SIG-M5 treated with dmso at 0.1 percent for 504 hours (cell line): ENCODE measurements around the gene KCNH8.
A peak's percentile ranks its signal among the peaks of the same experiment; 100 is the strongest.
"Not testable (repeated sequence)": the region's sequence is repeated elsewhere in the genome, so short reads cannot be mapped to it uniquely, and the experiment has no call there.

ENCODE experiments used
- DNase-seq: peaks from one replicate; lab custom pipeline; 2025; ENCODE audit not compliant: unreplicated experiment; lab: John Stamatoyannopoulos, UW

KCNH8 gene

DNA sequence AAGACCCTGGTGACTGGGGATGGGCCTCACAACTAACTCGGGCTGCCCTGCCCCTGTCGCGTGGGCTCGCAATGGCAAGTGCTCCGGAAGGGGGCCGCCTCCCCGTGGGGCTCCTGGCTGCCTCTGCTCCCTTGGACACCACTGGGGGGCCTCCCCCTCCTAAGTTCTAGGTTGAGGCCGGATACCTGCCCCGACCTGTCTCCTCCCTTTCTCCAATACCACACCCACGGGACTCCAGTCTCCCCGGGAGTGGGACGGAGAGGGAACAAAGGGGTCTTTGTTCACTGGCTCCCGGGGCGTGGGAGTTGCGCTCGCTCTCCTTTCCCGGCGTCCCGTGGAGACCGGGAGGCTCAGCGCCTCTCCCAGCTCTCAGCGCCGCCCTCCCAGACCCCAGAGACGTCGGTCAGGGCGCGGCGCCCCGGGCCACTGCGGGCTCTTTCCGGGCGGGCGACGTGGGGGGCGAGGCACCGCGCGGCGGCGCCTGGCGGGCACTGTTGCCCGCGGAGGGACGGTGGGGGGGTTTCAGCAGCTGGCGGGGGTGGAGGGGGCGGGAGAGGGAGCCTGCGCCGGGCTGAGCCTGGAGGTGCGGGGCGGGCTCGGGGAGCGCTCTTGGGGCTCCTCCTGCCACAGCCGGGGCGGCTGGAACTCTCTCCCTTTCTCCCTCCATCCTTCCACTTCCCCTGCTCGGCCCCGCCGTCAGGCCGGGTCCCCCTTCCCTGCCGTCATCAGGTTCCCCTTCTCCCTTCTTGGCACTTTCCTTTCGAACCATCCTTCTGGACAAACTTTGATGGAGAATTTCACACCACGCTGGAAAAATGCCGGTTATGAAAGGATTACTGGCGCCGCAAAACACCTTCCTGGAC is at the start of gene KCNH8:
TSS of gene KCNH8 (plus strand) at position 606 of the 863 bp plus-strand sequence. CDS start at position 816, 210 bp downstream.
- no peak for DNase-seq

GRCh38 chr3:19102654-19103290 is 45.5 kb upstream of the KCNH8 start:
- not testable (repeated sequence) for DNase-seq

DNA sequence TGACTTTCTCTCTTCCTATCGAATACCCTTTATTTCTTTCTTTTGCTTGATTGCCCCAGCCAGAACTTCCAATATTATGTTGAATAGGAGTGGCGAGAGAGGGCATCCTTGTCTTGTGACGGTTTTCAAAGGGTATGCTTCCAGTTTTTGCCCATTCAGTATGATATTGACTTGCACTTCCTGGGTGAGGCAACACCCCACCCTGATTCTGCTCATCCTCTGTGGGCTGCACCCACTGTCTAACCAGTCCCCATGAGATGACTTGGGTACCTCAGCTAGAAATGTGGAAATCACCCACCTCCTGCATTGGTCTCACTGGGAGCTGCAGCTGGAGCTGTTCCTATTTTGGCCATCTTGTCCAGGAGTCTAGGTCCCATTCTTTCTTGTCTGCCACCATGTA is 44.8 kb upstream of the KCNH8 start:
- no peak for DNase-seq

DNA sequence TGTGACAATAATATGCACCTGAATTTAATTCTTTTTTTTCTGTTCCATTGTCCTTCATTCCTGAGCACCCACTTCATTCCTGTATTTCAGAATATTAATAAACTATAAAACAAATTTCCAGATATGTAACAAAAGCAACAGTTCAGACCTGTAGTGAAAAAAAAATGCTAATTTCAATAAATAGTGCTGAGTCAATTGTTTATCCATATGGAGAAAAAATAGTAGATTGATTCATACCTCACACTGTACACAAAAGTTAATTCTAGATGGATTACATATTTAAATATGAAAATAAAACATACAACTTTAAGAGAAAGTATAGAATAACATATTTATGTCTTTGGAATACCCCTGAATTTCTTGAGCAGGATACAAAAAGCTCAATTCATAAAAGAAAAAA is 43.9 kb upstream of the KCNH8 start:
- DNase-seq: no peak

DNA sequence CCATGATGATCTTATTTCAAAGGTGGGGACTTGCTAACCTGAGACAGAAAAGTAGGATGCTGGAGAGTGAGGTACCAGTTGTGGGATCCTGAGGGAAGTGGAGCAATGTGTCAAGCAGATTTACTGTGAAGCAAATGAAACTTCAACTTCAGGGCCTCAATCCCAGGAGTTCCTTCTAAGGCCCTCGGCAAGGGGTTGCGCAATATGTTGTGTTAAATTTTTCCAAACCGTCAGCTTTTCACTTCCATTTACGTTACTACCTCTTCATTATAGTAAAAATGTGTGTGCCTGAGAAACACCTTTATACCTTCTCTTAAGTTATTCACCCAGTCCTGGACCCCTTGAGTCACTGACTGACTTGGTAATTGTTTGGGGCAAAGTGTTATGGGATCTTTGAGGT is 42.5 kb upstream of the KCNH8 start:
- DNase-seq: no peak

- no peak for DNase-seq
These were observed 42.0 kb upstream of the KCNH8 start for GRCh38 chr3:19106307-19106706.

GRCh38 chr3:19107719-19108118 is 40.6 kb upstream of the KCNH8 start:
- DNase-seq: no peak

GRCh38 chr3:19110335-19110895 is 37.9 kb upstream of the KCNH8 start:
- no peak for DNase-seq

DNA sequence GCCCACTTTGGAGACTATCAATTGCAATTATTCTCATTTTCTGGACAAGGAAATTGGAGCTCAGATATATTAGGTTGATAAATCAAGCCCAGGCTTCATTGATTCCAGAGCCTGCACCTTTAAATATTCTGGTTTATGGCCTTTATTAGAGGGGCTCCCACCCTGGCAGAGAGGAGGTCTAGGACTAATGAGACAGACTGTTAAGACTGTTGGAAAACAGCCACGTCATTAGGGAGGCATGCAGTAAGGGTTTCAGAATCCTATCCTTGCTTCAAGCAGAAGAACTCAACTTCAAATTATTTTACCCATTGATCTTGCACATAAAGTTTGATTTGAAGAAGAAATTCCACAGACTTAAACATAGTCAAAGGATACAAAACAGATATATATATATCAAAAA is 33.8 kb upstream of the KCNH8 start:
- no peak for DNase-seq

DNA sequence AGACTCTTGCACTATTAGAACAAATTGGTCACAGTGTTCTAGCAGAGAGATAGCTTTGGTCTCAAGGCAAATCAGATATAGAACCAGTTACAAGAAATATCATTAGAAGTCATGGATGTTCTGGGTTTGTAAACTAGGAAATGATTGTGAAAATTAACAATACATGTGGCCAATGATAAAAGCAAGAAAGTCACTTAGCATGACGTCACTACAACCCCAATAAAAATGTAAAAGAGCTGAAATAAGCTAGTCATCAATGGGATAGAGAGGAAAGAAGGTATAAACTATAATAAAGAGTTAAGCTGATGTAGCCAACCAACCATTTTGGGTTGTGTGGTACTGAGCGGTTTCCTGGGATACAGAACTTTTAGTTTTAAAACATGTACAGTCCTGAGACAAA is 32.1 kb upstream of the KCNH8 start:
- no peak for DNase-seq

- DNase-seq: no peak
These were observed 23.6 kb upstream of the KCNH8 start for GRCh38 chr3:19124752-19125151.

DNA sequence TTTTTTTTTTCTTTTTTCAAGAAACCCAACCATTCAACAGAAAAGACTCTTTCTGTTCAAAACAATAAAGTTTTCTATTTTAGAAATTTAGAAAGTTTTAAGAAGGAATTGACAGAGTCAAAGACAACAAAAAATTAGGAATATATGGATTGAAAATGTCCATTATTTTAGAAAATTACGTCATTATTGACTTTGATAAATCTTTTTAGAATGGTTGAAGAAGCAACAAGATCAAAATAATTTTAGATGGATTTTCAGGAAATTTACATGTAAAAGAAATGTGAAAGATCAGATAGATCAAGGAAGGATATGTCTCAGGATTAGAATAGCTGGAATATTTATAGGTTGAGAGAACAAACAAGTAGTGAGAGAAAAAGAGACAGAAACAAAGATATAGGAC is 8.4 kb upstream of the KCNH8 start:
- no peak for DNase-seq

DNA sequence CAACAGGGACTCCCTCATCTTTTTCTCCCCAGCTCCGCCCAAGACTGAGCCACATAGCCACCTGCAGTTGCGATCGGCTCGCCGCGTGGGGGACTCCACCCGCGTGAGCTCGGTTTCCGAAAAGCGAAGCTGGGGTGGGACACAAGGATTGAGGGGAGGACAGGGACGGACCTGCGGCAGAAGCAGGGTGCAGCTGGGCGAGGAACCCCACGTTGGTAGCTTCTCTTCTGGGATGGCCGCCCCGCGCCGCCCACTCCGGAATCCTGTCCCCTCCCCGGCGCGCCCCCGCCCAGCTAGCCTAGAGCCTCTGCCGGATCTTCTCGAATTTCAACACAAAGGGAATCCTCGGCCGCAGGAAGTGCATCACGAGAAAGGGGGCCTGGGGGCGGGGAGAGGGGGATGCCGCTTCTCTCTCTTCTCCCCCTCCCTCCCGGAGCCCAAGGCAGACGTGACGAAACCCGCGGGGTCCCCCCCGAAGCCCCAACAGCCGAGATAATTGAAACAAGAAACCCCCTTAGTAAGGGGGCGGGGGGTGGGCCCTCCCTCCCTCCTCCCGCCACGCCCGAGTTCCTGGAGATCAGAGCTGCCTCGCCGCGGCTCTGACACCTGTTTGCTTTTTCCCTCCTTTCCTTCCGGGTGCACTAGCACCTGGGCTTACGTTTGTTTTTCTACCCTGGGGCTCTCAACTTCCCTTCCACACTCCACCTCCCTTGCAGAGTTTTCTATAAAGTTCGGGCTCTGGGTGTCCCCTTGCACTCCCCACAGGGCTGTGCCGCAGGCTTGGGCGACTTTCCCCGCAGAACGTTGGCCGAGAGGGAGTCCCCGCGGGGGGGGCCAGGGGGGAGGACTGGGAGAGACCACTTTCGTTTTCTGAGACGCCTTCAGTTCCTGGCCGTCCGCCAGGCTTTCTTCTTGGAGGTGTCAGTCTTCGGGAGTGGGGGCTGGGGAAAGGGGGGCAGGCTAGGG is 1.3 kb upstream of the KCNH8 start:
- DNase-seq: peak; percentile 23

DNA sequence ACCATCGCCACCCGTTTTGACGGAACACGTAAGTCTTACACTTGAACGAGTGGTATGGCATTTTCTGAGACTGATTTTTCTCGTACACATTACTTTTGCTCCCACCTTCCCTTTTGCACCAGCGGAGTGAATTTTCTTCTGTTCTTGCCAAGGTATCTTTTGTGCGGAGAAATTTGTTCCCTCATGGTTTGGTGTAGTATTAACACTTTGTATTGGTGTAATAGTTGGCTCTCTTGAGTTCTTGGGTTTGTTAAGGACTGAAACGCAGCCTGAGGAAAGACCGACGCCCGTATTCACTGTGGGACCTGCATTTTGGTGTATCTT is 420 bp downstream of the KCNH8 start:
- no peak for DNase-seq

DNA sequence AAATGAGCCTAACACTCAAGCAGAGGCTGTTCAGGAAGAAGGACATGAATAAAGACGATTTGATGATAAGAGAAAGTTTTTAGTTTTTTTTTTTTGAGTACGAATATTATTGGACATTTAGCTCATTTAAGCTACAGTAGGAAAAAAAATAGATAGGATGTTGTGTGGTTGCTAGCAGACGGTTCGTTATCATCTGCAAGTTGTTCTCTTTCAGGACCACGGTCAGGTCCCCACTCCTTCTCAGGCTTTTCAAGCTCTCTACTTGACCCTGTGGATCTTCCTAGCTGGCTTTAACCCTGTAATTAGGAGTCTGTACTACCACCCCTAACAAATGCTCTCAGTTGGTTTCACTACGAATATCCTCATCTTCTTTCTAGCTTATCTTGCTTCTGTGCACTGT is 1.1 kb downstream of the KCNH8 start:
- peak; percentile 3 for DNase-seq

DNA sequence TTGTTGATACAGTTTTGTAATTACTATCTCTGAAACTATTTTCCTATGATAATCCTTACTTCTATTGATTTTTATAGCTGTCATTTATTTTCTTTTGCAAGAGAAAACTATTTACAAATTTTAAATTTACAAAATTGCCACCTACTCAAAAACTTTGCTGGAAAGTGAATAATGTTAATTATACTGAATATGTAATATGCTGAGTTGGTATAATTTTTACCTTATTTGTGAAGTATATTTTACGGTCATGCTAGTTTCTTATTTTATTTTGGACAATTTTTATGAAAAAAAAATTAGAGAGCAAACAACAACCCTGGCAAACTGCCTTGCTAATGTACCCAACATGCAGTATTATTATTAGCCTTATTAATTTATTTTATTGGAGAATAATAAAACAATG is 2.9 kb downstream of the KCNH8 start:
- DNase-seq: no peak

- DNase-seq: no peak
These were observed 6.5 kb downstream of the KCNH8 start for GRCh38 chr3:19154693-19155250.

DNA sequence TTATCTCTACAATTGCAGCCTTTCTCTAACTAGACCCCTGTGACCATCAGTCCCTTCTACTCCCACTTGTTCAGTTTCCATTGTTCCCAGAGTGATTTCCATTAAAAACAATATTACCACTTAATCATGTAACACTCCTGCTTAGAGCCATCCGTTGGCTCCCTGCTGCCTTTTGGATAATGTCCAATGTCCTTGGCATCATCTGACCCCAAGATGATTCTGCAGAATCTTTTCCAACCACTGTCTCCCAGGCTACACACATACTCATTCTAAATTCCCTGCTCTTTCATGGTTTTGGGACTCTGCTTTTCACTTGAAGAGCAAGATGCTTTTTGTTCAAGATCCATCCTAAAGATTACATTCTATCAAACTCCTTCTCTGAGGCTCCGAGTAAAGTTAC is 7.1 kb downstream of the KCNH8 start:
- no peak for DNase-seq

DNA sequence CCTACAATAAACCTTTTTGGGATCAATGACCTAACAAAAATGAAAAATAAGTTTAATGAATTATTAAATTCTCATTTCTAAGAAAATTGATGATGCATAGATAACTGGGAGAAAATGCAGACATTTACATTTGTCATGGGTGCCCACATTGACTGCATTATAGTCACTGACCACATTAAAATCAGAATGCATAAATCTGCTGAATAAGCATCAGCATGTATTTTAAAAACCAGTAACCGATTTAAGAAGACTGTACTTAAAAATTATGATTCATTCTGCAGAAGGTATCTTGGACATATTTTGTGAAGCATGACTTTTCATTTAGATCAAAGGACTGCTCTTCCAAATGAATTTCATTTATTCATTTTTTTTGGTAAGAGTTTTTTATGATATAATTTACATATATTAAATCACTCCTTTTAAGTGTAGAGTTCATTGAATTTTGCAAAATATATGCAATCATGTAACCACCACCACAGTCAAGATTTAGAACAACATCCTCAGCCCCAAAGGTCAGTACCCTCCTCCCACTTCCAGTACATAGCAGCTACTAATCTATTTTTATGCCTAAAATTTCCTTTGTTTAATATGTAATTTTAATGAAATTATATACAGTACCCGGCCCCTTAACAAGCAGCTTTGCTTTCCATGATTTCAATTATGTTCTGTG is 11.8 kb downstream of the KCNH8 start:
- DNase-seq: no peak

DNA sequence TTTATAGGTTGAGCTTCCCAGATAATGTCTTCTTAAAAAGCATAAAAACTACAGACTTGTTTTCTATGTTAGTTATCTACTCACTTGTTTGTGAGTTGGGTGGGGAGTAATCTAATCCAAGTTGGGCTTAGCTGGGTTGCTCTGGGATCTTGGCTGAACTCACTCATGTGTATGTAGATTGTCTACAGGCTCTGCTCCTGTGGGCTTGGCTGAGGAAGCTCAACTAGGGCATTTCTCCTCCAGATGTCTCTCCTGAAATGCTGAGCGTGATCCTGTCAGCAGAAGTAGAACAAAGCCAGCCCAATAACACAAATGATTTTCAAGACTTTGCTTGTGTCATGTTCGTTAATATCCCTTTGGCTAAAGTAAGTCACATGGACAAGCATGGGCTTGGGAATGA is 17.3 kb downstream of the KCNH8 start:
- DNase-seq: no peak
